ENCODE measurements around the gene IRS1. TPM values are rescaled to one million over a fixed set of nuclear protein-coding genes. Genes with fewer than 3 reads are reported as not detected.

The IRS1 gene
- total RNA-seq, 1 experiment from 2014 or later: 20.9 TPM

DNA sequence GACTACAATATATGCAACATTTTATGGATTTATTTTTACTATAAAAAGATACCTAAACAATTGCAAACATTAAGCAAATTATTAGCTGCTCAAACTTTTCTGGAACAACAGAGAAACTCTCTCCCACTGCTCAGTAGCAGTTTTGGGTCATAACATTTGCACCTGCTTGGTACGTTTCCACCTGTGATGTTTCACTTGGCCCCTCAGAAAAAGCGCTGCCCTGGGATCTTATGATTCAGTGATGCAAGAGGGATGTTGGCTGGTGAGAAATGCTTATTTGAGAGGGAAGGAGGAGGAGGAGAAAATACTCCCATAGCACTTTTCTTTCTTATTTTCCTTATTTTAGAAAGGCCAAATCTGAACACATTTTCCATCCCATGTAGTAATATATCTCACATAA is 9.2 kb downstream of the IRS1 start:
- Histone ChIP-seq H3K9me3 (replicated peaks) (peaks cover 11% of the 10 kb centered on the region), H3K27me3 (no peaks in the 10 kb centered on the region), H3K4me3 (no peak overlapping the region), H3K27ac (no peak overlapping the region), H3K4me1 (no peaks in the 10 kb centered on the region; the same call in none of the 2 replicates), H3K36me3 (peaks cover 91% of the 10 kb centered on the region)
- no peak for DNase-seq

GRCh38 chr2:226790011-226790410 is 9.6 kb downstream of the IRS1 start:
- Histone ChIP-seq H3K4me3 (no peak overlapping the region), H3K9me3 (replicated peaks) (peaks cover 11% of the 10 kb centered on the region), H3K4me1 (no peaks in the 10 kb centered on the region; the same call in none of the 2 replicates), H3K27me3 (no peaks in the 10 kb centered on the region), H3K27ac (no peak overlapping the region), H3K36me3 (peaks cover 91% of the 10 kb centered on the region)
- no peak for DNase-seq

DNA sequence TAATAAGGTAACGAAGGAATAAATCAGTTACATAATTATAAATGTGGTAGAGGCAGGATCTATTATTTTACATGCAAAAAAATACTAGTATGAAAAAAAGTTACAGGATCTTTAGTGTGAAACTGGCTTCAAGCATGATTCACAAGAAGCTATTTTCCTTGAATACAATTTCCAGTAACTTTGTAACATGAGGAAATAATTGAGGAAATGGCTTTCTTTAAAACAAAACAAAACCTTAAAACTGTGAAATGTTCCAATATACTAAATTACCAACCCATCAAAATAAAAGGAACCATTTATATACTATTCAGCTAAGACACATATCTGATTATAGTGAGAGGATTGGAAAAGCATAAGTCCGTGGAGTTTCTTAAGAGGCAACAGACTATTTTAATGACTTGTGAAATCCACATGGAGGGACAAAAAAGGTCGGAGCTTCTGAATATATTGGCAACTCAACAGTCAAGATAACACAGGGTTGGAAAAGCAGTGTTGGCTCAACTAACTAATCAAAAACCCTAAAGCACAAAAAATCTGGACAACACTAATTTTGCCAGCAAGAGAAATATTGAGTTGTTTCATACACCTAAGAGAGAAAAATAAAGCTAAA is 10.6 kb downstream of the IRS1 start:
- H3K36me3 ChIP-seq: peaks cover 94% of the 10 kb centered on the region
- peaks cover 14% of the 10 kb centered on the region for H3K9me3 ChIP-seq (replicated peaks)
- no peak overlapping the region for H3K27ac ChIP-seq
- H3K4me3 ChIP-seq: no peak overlapping the region
- H3K4me1 ChIP-seq: no peaks in the 10 kb centered on the region; the same call in 1 of the 2 replicates
- H3K27me3 ChIP-seq: no peaks in the 10 kb centered on the region
- no peak for DNase-seq

DNA sequence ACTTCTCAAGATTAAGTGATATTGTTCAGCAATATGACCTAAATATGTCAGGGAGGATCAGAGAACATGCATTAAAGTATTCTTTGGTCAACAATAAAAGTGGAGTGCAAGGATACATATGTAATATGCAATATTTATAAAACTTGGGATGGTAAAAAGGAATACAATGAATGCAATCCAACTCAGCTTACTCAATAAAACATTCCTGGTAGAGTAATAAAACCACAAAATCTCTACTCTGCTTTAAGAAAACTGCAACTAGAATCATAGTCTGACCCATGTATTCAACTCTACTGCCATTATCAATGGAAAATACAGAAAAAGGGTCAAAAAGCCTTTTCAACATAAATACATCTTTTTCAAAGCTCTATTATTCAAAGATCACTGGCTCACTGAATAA is 11.6 kb downstream of the IRS1 start:
- no peak for DNase-seq
- no peak overlapping the region for H3K4me3 ChIP-seq
- H3K9me3 ChIP-seq (replicated peaks): peaks cover 16% of the 10 kb centered on the region
- H3K4me1 ChIP-seq: no peaks in the 10 kb centered on the region; the same call in 1 of the 2 replicates
- H3K27me3 ChIP-seq: no peaks in the 10 kb centered on the region
- H3K27ac ChIP-seq: no peak overlapping the region
- peaks cover 94% of the 10 kb centered on the region for H3K36me3 ChIP-seq

DNA sequence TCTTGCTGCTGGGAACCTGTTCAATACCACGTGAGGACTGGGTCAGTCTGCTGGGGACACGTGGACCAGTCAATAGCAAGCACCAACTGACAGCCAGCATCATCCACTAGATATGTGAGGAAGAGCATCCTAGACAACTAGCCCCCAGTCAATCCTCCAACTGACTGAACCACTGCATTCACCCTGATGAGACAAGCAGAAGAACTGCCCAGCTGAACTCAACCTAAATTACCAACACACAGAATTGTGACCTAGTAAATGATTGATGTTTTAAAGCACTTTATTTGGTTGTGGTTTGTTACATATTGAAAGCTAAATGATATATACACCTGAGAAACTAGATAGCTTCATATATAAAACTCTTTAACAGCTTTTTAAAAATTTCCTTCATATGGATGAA is 15.7 kb downstream of the IRS1 start:
- no peak for DNase-seq
- Histone ChIP-seq H3K4me1 (no peaks in the 10 kb centered on the region; the same call in 1 of the 2 replicates), H3K27me3 (no peaks in the 10 kb centered on the region), H3K27ac (no peak overlapping the region), H3K9me3 (replicated peaks) (peaks cover 16% of the 10 kb centered on the region), H3K36me3 (peaks cover 65% of the 10 kb centered on the region), H3K4me3 (no peak overlapping the region)

DNA sequence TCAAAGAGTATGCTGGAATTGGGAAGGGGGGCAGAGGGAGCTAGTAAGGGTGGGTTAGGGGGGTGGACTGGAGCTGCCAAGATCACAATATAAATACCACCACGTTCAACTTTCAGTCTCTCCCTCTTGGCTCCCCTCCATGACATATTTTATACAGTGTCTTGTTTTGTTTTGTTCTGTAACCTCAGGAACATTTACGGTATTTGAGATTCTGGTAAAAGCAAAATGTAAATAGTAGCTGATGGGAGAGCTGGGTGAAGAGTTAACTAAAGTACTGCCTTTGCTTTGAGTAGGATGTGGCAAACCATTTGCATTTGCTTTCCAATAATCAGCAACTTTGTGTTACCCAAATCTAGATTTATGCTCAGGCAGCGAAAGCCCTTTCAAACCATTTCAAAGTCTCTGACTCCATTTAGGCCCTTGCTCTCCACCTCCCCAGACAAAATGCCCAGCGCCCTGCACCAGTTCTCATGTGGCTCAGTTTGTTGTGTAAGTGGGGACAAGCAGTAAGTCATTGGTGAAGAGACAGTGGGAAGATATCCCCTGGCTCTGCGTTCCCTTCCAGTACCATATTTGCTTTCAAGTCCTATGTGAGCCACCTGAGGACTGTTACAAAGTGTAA is 17.4 kb downstream of the IRS1 start:
- no peak overlapping the region for H3K27ac ChIP-seq
- DNase-seq: no peak
- no peaks in the 10 kb centered on the region; the same call in 1 of the 2 replicates for H3K4me1 ChIP-seq
- peaks cover 58% of the 10 kb centered on the region for H3K36me3 ChIP-seq
- H3K9me3 ChIP-seq (replicated peaks): peaks cover 13% of the 10 kb centered on the region
- no peaks in the 10 kb centered on the region for H3K27me3 ChIP-seq
- no peak overlapping the region for H3K4me3 ChIP-seq

DNA sequence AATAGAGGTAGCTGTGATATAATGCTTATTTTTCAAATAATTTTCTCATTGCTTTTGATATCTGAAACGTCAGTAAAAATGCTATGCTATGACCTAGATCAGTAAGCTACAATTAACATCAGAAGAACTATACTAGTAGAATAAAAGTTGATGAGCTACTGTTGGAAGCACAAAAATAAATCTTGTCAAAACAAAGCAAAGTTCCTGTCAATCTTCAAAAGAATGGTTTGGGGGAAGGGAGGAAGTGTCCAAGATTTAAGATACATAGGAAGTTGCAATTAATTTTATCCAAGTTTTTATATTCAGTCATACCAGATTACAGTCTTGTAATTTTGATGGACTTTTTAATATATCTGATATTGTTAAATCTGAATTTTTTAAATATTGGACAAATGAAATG is 19.2 kb downstream of the IRS1 start:
- Histone ChIP-seq H3K27ac (no peak overlapping the region), H3K9me3 (replicated peaks) (0 out of 2 replicates have a peak, but pooled peaks cover 5% of the 10 kb centered on the region), H3K36me3 (peaks cover 59% of the 10 kb centered on the region), H3K27me3 (no peaks in the 10 kb centered on the region), H3K4me3 (no peak overlapping the region), H3K4me1 (no peaks in the 10 kb centered on the region)
- DNase-seq: no peak

DNA sequence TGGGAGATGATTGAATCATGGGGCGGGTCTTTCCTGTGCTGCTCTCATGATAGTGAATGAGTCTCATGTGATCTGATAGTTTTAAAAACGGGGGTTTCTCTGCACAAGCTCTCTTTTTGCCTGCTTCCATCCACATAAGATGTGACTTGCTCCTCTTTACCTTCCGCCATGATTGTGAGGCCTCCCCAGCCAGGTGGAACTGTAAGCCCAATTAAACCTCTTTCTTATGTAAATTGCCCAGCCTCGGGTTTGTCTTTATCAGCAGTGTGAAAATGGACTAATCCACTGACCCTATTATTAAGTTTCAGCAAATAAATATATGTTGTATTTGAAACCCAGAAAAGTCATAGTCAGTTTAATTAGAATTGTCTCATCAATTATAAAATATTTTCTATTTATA is 22.0 kb downstream of the IRS1 start:
- Histone ChIP-seq H3K4me1 (peaks cover 16% of the 10 kb centered on the region), H3K27ac (no peak overlapping the region), H3K4me3 (no peak overlapping the region), H3K9me3 (replicated peaks) (peaks cover 11% of the 10 kb centered on the region; the same call in 1 of the 2 replicates), H3K36me3 (peaks cover 53% of the 10 kb centered on the region), H3K27me3 (no peaks in the 10 kb centered on the region)
- no peak for DNase-seq

DNA sequence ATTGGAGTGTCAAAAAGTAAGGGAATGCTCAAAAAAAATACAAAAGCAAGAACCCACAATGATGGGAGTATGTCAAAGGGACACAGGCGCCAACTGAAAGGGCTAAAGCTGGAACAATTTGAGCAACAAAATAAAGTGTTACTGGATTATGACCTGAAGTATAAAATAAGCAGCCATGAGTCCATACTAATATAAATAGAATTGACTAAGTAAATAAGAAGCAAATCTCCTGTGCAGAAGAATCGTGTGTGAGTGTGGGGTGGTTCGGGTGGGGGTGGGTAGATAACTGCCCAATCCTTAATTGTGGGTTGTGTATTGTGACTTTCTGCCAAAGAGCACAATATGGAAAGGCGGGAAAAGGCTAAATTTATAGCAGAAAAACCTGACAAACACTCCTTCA is 23.5 kb downstream of the IRS1 start:
- Histone ChIP-seq H3K4me1 (peaks cover 25% of the 10 kb centered on the region), H3K9me3 (replicated peaks) (peaks cover 11% of the 10 kb centered on the region; the same call in 1 of the 2 replicates), H3K36me3 (peaks cover 61% of the 10 kb centered on the region), H3K27ac (no peak overlapping the region), H3K27me3 (no peaks in the 10 kb centered on the region), H3K4me3 (no peak overlapping the region)
- DNase-seq: no peak

GRCh38 chr2:226775032-226775509 is 24.5 kb downstream of the IRS1 start:
- Histone ChIP-seq H3K36me3 (peaks cover 65% of the 10 kb centered on the region), H3K4me1 (peaks cover 25% of the 10 kb centered on the region), H3K27me3 (no peaks in the 10 kb centered on the region), H3K4me3 (no peak overlapping the region), H3K27ac (no peak overlapping the region), H3K9me3 (replicated peaks) (peaks cover 11% of the 10 kb centered on the region; the same call in 1 of the 2 replicates)
- no peak for DNase-seq

DNA sequence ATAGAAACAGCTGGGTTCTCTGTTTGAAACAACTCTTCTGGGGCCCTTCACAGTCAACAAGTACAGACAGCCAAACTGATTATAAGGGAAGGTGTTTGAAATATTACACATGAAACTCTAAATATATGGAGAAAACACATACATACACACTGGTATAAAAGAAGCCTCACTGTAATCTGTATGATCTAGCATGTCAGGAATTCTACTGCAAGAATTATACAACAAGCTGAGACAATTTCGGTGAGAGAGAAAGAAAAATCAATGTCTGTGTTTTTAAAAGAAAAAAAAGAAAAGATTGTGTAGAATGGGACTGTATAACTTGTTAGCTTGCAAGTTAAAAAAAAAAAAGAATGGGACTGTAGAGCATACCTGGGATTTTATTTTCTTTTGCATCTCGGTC is 26.3 kb downstream of the IRS1 start:
- H3K27ac ChIP-seq: peak overlapping the region; percentile 44
- no peak for DNase-seq
- H3K27me3 ChIP-seq: no peaks in the 10 kb centered on the region
- peaks cover 25% of the 10 kb centered on the region for H3K4me1 ChIP-seq
- peaks cover 11% of the 10 kb centered on the region; the same call in 1 of the 2 replicates for H3K9me3 ChIP-seq (replicated peaks)
- H3K36me3 ChIP-seq: peaks cover 77% of the 10 kb centered on the region
- no peak overlapping the region for H3K4me3 ChIP-seq

- peak overlapping the region; percentile 44 for H3K27ac ChIP-seq
- H3K9me3 ChIP-seq (replicated peaks): peaks cover 11% of the 10 kb centered on the region; the same call in 1 of the 2 replicates
- H3K4me3 ChIP-seq: no peak overlapping the region
Measured at GRCh38 chr2:226772389-226773179, 27.0 kb downstream of the IRS1 start.

GRCh38 chr2:226771067-226771466 is 28.6 kb downstream of the IRS1 start:
- Histone ChIP-seq H3K9me3 (replicated peaks) (peaks cover 11% of the 10 kb centered on the region; the same call in 1 of the 2 replicates), H3K4me1 (peaks cover 32% of the 10 kb centered on the region), H3K4me3 (no peak overlapping the region), H3K36me3 (peaks cover 64% of the 10 kb centered on the region), H3K27me3 (no peaks in the 10 kb centered on the region), H3K27ac (no peak overlapping the region)
- DNase-seq: no peak

More at GRCh38 chr2:226772389-226773179, 27.0 kb downstream of the IRS1 start:
- H3K36me3 ChIP-seq: peaks cover 72% of the 10 kb centered on the region
- peak in 1 of 2 experiments; percentile 66 for DNase-seq
- H3K4me1 ChIP-seq: peaks cover 25% of the 10 kb centered on the region
- H3K27me3 ChIP-seq: no peaks in the 10 kb centered on the region

DNA sequence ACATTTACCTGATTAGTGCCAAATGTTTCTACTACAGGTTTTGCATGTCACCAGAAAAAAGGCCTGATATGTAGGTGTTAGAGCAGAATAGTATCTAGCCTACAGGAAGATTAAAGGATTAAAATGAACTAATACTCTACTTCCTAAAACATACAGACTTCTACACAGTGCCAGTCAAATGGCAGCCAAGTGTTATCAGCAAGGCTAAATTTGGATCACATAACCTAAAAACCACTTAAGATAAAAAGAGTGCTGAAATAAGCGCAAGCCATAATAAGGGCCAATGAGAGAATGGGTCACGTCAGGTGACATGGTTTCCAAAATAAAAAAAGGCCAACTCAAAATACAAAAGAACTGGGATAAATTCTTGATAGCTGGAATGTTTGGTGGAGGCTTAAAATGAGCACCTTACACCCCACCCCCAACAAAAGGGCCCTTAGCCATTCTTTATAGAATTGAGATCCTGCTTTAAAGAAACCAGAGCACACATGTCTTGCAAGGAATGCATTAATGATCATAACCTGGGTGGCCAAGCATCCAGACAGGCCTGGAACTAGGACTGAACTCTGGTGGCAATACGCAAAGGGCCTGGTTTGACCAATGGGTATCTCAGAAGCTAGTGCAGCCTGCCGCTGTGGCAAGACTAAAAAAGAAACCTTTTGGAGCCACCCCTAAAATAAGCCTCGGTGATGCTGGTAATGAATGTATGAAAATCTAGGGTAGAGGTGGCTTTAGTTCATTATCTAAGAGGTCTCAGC is 32.4 kb downstream of the IRS1 start:
- Histone ChIP-seq H3K27me3 (no peaks in the 10 kb centered on the region), H3K4me3 (no peak overlapping the region), H3K4me1 (peaks cover 18% of the 10 kb centered on the region), H3K36me3 (peaks cover 69% of the 10 kb centered on the region), H3K9me3 (replicated peaks) (peaks cover 12% of the 10 kb centered on the region), H3K27ac (no peak overlapping the region)
- no peak for DNase-seq
